ENCODE results near the gene BMP2K.
"Not testable (repeated sequence)": the region's sequence is repeated elsewhere in the genome, so short reads cannot be mapped to it uniquely, and the experiment has no call there.

The BMP2K gene

DNA sequence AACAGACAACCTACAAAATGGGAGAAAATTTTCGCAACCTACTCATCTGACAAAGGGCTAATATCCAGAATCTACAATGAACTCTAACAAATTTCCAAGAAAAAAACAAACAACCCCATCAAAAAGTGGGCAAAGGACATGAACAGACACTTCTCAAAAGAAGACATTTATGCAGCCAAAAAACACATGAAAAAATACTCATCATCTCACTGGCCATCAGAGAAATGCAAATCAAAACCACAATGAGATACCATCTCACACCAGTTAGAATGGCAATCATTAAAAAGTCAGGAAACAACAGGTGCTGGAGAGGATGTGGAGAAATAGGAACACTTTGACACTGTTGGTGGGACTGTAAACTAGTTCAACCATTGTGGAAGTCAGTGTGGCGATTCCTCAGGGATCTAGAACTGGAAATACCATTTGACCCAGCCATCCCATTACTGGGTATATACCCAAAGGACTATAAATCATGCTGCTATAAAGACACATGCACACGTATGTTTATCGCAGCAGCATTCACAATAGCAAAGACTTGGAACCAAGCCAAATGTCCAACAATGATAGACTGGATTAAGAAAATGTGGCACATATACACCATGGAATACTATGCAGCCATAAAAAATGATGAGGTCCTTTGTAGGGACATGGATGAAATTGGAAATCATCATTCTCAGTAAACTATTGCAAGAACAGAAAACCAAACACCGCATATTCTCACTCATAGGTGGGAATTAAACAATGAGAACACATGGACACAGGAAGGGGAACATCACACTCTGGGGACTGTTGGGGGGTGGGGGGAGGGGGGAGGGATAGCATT lies 19.7 kb downstream of the BMP2K start:
- DNase-seq (ENCODE audit: low read depth) = not testable (repeated sequence)

DNA sequence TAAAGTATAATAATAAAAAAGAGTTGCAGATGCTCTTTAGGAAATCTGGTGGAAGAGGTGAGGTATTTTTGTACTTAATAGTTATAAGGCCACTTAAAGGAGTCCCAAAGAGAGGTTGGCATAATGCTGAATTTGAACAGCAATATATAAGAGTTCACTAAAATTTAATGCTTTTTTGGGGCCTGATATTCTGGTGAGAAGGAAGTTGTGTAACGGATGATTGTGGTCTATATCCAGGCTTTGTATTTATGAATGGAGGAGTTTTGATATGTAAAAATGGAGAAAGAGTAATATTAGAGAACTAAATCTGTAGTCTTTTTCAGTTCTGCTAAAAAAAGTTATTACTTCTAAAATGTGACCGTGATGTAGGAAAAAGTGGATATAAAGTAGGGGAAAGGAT lies 20.4 kb downstream of the BMP2K start:
- no peak for DNase-seq (ENCODE audit: low read depth)

DNA sequence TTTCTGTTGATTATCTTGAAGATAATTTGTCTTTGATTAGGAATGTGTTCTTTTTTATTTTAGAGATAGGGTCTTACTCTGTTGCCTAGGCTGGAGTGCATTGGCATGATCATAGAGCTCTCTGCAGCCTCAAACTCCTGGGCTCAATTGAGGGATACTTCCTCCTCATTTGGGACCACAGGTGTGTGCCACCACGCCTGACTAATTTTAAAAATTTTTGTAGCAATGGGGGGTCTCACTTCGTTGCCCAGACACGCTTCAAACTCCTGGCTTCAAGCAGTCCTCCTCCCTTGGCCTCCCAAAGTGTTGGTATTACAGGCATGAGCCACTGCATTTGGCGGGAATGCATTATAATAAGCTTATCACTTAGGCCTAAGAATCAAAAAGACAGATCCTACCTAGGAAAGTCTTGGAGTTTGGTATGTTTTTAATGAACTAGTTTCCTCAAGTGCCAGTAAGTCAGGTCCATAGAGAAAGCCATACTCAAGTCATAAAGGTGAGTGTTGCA lies 21.7 kb downstream of the BMP2K start:
- no peak for DNase-seq (ENCODE audit: low read depth)

DNA sequence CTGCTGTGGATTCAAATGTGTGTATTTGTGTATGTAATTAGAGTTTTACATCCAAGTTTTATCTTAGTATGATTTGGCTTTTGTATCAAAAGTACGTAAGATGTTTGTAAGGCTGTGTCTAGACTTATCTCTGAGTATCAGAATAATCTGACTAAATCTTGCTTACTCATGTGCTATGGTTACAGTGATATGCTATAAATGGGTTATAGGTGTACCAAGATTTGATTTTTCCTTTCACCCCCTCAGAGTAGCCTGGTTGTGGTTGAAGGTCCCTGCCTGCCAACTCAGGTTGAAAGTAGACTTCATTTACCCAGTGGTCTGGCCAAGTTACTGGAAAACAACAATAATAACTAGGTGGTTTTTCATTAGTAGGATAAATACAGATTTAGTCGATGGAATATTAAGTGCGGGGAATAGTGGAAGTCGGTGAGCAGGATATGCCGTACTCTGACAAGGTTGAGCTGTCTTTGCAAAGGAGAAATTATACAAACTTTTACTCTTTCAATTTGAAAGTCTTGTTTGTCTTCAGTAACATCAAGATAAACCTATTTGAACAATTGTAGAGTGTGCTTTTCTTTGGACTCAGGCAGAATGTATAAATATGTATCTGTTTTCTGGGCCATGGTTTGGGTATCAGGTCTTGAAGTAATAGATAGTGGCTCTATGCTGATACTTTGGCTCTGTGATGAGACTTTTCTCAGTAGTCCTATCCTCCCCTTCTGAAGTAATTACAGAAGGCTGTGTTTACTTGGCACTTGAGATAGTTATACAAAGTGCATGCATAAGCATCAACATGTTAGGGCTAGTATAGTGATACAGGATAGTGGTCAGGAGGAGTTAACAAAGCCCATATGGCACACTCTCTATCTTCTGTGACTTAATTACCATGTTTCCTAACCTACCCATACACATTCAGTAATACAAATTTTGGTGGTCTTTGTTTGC lies 23.7 kb downstream of the BMP2K start:
- DNase-seq (ENCODE audit: low read depth) = no peak

DNA sequence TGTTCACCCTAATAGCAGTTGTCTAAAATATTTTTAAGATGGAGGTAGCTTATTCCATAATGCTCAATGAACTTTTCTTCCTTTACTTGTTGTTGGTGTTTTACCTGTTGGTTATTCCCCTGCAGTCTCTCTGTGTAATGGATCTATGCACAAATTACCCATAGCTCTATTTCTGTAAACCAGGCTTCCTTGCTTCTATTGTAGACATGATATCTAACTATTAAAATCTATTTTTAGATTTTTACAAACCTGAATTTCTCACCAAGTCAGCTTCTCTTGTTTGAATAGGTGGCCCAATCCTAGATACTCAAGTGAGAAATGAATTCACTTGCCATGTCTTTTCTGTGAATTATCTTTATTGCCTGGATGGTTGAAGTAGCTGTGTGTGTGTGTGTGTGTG lies 24.8 kb downstream of the BMP2K start:
- DNase-seq (ENCODE audit: low read depth) = no peak

DNA sequence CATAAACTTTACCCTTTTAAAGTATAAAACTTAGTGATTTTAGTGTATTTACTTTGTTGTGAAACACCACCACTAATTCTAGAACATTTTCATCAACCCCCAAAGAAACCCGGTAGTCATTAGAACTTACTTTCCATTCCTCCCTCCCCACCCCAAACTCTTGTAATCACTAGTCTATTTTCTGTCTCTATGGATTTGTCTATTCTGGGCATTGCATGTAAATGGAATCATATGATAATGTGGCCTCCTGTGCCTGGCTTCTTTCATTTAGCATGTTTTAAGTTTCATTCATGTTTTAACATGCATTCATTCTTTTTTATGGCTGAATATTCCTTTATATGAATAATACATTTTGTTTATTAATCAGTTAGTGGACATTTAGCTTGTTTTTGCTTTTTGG lies 27.8 kb downstream of the BMP2K start:
- no peak for DNase-seq (ENCODE audit: low read depth)

DNA sequence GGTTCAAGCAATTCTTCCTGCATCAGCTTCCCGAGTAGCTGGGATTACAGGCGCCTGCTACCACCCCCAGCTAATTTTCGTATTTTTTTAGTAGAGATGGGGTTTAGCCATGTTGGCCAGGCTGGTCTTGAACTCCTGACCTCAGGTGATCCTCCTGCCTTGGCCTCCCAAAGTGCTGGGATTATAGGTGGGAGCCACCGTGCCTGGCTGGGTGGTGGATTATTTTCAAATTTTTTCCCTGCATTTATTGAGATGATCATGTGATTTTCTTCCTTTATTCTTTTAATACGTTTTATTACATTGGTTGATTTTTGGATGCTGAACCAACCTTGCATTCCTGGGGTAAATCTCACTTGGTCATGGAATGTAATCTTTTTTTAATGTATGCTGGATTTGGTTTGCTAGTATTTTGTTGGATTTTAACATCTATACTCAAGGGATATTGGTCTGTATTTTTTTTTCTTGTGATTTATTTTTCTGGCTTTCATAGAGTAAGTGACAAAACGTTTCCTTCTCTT lies 30.9 kb downstream of the BMP2K start:
- no peak for DNase-seq (ENCODE audit: low read depth)

DNA sequence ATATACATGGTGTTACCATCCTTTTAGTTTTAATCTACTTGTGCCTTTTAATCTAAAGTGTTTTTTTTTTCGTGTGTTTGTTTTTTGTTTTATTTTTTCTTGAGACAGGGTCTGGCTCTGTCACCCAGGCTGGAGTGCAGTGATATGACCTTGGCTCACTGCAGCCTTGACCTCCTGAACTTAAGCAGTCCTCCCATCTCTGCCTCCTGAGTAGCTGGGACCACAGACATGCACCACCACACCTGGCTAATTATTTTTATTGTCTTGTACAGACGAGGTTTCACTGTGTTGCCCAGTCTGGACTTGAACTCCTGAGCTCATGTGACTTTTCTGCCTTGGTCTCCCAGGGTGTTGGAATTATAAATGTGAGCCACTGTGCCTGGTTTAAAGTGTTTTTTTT lies 33.1 kb downstream of the BMP2K start:
- no peak for DNase-seq (ENCODE audit: low read depth)

DNA sequence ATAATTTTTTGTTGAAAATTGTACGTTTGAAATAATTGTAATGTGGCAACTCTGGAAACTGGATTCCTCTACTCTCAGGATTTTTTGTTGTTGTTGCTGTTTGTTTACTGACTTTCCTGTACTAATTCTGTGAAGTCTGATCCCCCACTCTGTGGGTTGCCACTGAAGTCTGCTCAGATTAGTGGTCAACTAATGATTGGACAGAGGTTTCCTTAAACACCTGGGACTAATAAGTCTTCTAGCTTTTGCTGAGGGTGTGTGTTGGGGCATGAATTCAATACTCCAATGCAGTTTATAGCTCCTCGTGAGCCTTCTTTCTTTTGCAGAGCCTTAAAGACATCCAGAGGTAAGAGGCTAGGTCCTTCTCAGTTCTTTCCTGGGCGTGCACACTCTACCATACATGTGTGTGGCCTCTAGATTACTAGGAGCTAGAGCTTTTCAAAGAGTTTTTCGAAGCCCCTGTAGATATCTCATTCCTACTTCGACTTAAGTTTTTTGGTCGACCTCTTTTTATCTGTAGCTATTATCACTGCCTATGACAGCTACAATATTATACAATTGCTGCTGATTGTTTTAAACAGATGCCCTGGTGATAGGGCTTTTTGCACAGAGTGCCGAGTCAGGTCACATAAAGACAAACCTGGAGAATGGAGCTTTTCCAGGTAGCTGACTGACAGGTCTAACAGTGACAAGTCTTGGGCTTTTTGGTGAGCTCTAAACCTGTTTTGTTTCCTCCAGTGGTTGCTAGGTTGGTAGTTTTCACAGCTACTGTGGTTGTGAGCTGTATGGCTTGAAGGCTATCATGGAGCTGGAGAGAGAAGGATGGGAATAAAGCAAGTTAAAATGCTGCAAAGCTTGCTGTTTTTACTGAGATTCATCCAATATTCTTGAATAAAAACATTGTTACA lies 34.0 kb downstream of the BMP2K start:
- DNase-seq (ENCODE audit: low read depth) = no peak

DNA sequence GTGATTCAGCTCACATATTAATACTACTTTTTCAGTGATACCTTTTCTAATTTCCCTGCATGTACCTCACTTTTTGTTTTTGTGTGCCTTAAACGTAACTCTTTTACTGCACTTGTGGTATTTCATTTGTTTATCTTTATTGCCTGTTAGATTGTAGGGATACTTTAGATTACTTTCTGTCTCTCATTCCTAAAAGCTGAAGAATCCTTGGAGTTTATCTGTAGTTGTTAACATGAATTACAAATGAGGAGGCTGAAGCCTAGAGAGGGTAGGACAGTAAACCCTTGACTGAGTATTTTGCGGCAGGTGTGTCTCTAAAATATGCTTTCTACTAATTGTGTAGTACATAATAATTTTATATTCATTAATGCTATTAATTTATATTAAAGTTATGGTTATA lies 34.9 kb downstream of the BMP2K start:
- no peak for DNase-seq (ENCODE audit: low read depth)

DNA sequence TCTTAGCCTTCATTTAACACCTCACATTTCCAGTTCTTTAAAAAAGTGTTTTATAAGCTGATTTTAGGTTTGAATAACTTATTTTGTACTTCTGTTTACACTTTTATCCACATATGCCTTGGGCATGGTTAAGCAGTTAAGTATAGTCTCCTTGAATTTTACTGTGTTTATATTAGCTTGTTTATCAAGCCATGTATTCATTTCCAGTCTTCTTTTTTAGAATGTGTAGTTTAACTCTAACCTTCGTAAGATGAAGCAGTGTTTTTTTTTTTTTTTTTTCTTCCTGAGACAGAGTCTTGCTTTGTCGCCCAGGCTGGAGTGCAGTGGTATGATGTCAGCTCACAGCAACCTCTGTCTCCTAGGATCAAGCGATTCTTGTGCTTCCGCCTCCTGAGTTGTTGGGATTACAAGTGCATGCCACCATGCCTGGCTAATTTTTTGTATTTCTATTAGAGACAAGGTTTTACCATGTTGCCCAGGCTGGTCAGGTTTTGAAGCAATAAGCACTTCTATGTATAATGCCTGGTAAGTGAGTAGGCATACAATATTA lies 42.5 kb downstream of the BMP2K start:
- no peak for DNase-seq (ENCODE audit: low read depth)

DNA sequence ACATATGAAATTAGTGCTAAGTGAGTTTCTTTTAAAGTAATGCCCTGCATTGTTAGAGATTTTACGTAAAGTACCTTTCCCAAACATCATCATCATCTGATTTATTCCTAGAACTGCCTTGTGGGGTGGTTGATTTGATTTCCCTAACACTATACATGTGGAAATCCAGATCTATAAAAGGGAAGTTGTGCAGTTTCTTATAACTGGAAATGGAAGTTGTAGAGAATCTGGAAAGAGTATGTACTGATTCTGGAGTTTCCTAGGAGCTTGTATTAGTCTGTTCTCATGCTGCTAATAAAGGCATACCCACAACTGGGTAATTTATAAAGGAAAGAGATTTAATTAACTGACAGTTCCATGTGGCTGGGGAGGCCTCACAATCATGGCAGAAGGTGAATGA lies 47.9 kb downstream of the BMP2K start:
- no peak for DNase-seq (ENCODE audit: low read depth)

DNA sequence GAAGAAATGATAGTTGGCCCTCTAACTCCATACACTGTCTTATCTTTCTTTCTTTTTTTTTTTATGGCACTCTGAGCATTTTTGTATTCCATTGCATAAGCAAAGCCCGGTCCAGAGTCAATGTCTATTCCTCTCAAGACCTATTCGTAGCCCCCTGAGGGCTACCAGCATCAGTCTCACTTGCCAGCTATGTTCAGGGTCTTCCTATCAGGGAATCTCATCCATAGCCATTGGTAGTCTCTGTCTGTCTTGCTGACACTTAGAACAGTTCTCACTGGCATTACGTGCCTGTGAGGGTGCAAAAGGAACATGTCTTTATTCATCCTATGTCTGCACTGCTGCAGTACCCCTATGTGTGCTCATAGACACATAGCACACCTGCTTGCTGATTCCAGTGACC lies 51.0 kb downstream of the BMP2K start:
- DNase-seq (ENCODE audit: low read depth) = no peak

DNA sequence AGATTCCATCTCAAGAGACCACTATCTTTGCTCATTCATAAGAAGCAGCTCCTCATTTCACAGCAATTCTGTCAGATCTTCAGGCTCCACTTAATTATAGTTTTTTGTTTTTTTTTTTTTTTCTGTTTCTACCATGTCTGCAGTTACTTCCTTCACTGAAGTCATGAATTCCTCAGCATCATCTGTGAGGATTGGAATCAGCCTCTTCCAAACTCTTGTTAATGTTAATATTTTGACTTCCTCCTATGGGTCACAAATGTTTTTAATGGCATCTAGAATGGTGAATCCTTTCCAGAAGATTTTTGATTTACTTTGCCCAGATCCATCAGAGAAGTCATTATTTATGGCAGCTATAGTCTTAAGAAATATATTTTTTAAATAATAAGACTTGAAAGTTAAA lies 53.1 kb downstream of the BMP2K start:
- DNase-seq (ENCODE audit: low read depth) = no peak

DNA sequence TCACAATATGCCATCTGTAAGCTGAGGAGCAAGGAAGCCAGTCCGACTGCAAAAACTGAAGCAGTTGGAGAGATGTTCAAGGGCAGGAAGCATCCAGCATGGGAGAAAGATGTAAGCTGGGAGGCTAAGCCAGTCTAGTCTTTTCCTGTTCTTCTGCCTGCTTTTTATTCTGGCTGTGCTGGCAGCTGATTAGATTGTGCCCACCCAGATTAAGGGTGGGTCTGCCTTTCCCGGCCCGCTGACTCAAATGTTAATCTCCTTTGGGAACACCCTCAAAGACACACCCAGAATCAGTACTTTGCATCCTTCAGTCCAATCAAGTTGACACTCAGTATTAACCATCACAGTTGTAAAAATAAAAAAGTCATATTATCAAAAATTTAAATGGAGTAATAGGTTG lies 63.5 kb downstream of the BMP2K start:
- not testable (repeated sequence) for DNase-seq (ENCODE audit: low read depth)

DNA sequence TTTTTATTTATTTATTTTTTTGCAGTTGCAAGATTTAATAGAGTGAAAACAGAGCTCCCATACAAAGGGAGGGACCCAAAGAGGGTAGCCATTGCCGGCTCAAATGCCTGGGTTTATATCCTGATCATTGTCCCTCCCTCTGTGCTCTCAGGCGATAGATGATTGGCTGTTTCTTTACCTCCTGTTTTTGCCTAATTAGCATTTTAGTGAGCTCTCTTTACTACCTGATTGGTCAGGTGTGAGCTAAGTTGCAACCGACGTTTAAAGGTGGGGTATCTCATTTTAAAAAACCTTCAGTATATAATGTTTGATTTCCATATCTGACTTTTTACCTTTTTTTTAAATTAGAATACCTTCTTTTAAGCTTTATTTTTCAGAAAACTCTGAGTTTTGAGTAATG lies 64.1 kb downstream of the BMP2K start:
- DNase-seq (ENCODE audit: low read depth) = not testable (repeated sequence)

DNA sequence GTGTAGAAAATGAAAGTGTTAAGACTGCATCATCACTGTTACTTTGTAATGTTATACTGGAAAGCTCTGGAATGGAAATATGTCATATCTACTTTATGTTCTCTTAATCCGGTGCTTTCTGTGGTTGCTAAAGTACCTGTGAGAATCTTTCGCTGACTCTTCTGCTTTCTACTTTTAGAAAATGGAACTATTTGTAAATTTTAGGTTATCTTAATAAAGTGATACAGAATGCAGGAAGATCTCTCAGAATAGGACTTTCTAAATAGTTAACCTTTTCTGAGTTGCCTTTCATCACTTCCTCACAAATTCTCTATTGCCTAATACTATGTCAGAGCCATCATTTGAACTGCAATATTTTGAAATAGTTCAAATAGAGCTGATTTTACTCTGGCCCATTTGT lies 69.3 kb downstream of the BMP2K start:
- no peak for DNase-seq (ENCODE audit: low read depth)

DNA sequence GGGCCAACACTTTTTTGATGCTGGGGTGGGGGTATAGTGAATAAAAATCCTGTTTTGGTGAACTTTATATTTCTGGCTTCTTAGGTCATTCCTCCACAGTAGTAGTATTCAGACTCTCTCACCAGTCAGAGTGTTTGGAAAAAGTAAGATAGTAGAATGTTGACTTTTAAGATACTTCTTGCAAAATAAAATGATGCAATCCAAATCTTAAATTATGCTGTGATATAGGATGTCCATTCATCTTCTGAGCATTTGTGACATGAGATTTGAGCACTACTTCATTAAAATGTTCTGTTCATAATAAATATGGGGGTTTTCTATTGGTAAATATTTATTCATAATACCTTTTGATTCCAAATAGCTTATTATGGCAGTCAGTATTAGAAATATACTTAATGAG lies 70.1 kb downstream of the BMP2K start:
- DNase-seq (ENCODE audit: low read depth) = no peak

DNA sequence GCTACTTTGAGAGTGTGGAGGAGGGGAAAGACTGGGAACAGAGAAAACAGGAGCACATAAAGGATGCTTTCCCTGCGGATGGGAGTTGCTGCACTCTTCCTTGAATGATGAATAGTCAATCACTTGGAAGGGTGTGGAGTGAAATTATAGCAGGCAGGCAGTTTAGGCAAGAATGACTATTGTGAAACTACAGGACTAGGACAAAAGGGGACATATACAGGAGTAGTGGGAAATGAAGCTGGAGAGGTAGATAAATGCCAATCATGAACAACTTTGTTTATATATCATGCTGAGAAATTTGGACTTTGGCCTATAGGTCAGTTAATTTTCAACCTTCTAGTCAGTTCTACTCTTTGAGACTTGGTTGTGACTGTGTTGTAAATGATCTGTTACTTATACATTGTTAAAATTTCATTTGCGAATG lies 86.2 kb downstream of the BMP2K start:
- no peak for DNase-seq (ENCODE audit: low read depth)

DNA sequence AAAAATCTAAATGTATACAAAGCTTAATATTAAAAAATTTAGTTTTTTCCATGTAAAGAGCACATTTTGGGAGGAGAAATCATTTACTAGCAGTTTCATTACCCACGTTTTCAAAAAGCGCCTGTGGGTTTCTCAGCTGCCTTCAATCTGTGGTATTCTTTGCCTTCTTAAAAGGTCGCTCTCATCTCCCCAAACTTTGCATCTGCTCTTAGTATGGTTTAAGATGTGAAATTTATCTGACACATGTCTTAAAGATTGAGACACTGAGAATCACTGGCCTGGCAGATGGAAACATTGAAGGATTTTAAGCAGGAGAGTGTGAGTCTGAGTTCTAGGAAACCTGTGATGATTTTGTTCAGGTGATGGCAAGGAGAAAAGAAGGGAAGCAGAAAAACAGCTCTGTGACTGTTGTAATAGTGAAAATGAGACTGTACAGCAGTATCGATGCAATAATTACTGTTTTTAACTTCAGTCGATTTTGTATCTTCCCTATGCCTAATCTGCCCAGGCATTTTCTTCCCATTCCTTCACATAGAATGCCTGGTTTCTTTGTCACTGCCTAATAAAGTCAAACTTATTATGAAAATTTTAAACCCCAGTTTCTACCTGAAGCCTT lies 87.2 kb downstream of the BMP2K start:
- no peak for DNase-seq (ENCODE audit: low read depth)

DNA sequence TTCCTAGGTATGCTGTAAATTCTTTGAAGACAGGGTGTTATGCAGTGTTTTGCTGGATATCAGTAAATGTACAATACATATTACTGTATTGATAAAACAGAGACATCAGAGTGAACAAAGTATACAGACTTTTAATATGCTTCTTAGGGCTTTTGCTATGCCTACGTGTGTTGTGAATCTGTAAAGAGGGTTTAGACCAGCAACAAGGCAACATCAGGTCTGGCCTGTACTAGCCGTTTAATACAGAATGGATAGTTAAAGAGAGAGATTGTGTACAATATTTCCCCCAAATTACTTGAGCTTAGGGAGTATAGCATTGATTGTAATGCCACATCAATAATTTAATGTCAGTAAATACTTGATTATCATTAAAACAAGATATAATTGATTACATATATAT lies 87.8 kb downstream of the BMP2K start:
- DNase-seq (ENCODE audit: low read depth) = no peak

All from activated gamma-delta T cell treated with anti-CD3 and anti-CD28 coated beads, Interleukin-2, amount 50 U/mL, for 16 hours (primary cell).